Measurements from ENCODE around the gene PPP2R5E.

PPP2R5E gene

DNA sequence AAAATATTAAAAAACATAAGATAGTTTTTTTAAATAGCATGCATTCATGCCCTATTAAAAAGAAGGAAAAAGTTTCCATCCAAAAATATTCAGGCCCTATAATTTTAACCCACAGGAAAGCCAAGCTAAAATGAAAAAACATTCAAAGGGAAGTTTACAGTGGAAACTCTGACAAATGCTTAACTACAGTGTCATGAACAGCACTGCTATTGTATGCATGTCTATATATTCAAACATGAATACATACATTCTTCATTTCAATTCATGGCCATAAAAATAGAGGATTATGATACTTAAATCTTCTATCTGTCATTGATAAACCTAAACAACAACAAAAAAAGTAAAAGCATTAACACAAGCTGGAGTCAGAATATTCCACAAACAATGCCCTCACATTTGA is 67.4 kb downstream of the PPP2R5E start (continued):
- TF ChIP-seq, protein P1, sequence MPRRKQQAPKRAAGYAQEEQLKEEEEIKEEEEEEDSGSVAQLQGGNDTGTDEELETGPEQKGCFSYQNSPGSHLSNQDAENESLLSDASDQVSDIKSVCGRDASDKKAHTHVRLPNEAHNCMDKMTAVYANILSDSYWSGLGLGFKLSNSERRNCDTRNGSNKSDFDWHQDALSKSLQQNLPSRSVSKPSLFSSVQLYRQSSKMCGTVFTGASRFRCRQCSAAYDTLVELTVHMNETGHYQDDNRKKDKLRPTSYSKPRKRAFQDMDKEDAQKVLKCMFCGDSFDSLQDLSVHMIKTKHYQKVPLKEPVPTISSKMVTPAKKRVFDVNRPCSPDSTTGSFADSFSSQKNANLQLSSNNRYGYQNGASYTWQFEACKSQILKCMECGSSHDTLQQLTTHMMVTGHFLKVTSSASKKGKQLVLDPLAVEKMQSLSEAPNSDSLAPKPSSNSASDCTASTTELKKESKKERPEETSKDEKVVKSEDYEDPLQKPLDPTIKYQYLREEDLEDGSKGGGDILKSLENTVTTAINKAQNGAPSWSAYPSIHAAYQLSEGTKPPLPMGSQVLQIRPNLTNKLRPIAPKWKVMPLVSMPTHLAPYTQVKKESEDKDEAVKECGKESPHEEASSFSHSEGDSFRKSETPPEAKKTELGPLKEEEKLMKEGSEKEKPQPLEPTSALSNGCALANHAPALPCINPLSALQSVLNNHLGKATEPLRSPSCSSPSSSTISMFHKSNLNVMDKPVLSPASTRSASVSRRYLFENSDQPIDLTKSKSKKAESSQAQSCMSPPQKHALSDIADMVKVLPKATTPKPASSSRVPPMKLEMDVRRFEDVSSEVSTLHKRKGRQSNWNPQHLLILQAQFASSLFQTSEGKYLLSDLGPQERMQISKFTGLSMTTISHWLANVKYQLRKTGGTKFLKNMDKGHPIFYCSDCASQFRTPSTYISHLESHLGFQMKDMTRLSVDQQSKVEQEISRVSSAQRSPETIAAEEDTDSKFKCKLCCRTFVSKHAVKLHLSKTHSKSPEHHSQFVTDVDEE (CRISPR knock-in tag; IDR thresholded peaks at IDR 0.05), result no peak
- TF ChIP-seq ZFP3 (CRISPR knock-in tag; IDR thresholded peaks at IDR 0.05) (no peak), OSR1 (CRISPR knock-in tag; IDR thresholded peaks at IDR 0.05) (no peak), PPARA (CRISPR knock-in tag; IDR thresholded peaks at IDR 0.05; ENCODE audit: borderline replicate concordance) (no peak), ZNF565 (CRISPR knock-in tag; conservative IDR thresholded peaks at IDR 0.05; ENCODE audit: low read depth) (no peak)
- TF ChIP-seq, protein P2, sequence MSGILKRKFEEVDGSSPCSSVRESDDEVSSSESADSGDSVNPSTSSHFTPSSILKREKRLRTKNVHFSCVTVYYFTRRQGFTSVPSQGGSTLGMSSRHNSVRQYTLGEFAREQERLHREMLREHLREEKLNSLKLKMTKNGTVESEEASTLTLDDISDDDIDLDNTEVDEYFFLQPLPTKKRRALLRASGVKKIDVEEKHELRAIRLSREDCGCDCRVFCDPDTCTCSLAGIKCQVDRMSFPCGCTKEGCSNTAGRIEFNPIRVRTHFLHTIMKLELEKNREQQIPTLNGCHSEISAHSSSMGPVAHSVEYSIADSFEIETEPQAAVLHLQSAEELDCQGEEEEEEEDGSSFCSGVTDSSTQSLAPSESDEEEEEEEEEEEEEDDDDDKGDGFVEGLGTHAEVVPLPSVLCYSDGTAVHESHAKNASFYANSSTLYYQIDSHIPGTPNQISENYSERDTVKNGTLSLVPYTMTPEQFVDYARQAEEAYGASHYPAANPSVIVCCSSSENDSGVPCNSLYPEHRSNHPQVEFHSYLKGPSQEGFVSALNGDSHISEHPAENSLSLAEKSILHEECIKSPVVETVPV (CRISPR knock-in tag; IDR thresholded peaks at IDR 0.05), result no peak

DNA sequence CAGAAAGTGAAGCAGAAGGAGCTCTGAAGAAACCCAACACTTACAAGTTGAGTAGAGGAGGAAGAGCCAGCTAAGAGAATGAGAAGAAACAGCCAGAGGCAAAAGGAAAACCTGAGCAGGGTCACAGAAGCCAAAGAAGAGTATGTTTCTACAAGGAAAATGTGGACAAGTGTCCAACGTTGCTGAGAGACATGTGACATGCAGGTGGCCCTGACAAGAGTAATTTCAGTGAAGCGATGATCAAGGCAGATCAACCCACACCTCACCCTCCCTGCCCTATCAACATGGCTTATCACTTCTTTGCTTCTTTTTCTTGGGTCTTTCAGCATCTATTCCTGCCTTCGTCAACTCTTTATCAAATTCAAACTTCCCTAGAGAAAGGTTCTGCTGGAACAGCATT is 68.3 kb downstream of the PPP2R5E start:
- ATAC-seq, result no peak
- TF ChIP-seq, protein P3, sequence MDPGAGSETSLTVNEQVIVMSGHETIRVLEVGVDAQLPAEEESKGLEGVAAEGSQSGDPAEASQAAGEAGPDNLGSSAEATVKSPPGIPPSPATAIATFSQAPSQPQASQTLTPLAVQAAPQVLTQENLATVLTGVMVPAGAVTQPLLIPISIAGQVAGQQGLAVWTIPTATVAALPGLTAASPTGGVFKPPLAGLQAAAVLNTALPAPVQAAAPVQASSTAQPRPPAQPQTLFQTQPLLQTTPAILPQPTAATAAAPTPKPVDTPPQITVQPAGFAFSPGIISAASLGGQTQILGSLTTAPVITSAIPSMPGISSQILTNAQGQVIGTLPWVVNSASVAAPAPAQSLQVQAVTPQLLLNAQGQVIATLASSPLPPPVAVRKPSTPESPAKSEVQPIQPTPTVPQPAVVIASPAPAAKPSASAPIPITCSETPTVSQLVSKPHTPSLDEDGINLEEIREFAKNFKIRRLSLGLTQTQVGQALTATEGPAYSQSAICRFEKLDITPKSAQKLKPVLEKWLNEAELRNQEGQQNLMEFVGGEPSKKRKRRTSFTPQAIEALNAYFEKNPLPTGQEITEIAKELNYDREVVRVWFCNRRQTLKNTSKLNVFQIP (CRISPR knock-in tag; IDR thresholded peaks at IDR 0.05; ENCODE audit: borderline replicate concordance, low read depth), result no peak
- TF ChIP-seq TOX (CRISPR knock-in tag; IDR thresholded peaks at IDR 0.05; ENCODE audit: borderline replicate concordance), result no peak
- no peak for TF ChIP-seq ZFP30 (CRISPR knock-in tag; IDR thresholded peaks at IDR 0.05)
- no peak for TF ChIP-seq PPARA (CRISPR knock-in tag; IDR thresholded peaks at IDR 0.05; ENCODE audit: borderline replicate concordance)

DNA sequence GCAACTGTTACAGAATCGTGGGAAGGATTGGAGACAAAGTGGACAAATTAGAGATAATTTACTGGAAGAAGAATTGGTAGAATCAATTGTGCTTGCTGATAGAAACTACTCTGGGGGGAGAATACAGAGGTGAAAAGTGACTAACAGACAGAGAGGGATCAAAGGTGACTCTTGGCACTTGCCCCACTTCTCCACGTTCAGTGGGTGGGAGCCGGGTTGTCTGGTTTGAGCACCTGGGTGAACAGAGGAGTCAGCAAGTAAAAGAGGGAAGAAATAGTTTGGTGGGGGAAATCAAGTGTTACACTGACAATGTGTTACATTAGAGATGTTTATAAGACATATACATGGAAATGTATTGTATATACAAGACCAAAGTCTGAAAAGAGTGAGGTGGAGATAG is 69.1 kb downstream of the PPP2R5E start:
- TF ChIP-seq TCF4 (CRISPR knock-in tag; IDR thresholded peaks at IDR 0.05; ENCODE audit: borderline replicate concordance), result no peak
- TF ChIP-seq ZNF8 (CRISPR knock-in tag; IDR thresholded peaks at IDR 0.05), result no peak
- TF ChIP-seq GLIS3 (CRISPR knock-in tag; IDR thresholded peaks at IDR 0.05), result no peak
- TF ChIP-seq, protein P3 (CRISPR knock-in tag; IDR thresholded peaks at IDR 0.05; ENCODE audit: borderline replicate concordance, low read depth), result no peak
- no peak for TF ChIP-seq TOX (CRISPR knock-in tag; IDR thresholded peaks at IDR 0.05; ENCODE audit: borderline replicate concordance)
- TF ChIP-seq BACH2 (CRISPR knock-in tag; IDR thresholded peaks at IDR 0.05; ENCODE audit: borderline replicate concordance), result no peak
- TF ChIP-seq, protein P2 (CRISPR knock-in tag; IDR thresholded peaks at IDR 0.05), result no peak
- TF ChIP-seq ZFP3 (CRISPR knock-in tag; IDR thresholded peaks at IDR 0.05), result no peak
- TF ChIP-seq ZC3H10 (CRISPR knock-in tag; IDR thresholded peaks at IDR 0.05), result no peak
- no peak for TF ChIP-seq ESRRG (CRISPR knock-in tag; IDR thresholded peaks at IDR 0.05)
- TF ChIP-seq CSDC2 (CRISPR knock-in tag; IDR thresholded peaks at IDR 0.05), result no peak
- no peak for TF ChIP-seq ZFP30 (CRISPR knock-in tag; IDR thresholded peaks at IDR 0.05)
- no peak for TF ChIP-seq ARNTL (CRISPR knock-in tag; IDR thresholded peaks at IDR 0.05; ENCODE audit: borderline replicate concordance, low read depth)
- TF ChIP-seq PPARA (CRISPR knock-in tag; IDR thresholded peaks at IDR 0.05; ENCODE audit: borderline replicate concordance), result no peak
- no peak for TF ChIP-seq SNAI2 (CRISPR knock-in tag; IDR thresholded peaks at IDR 0.05)
- TF ChIP-seq ZNF70 (CRISPR knock-in tag; IDR thresholded peaks at IDR 0.05), result no peak
- TF ChIP-seq, protein P4, sequence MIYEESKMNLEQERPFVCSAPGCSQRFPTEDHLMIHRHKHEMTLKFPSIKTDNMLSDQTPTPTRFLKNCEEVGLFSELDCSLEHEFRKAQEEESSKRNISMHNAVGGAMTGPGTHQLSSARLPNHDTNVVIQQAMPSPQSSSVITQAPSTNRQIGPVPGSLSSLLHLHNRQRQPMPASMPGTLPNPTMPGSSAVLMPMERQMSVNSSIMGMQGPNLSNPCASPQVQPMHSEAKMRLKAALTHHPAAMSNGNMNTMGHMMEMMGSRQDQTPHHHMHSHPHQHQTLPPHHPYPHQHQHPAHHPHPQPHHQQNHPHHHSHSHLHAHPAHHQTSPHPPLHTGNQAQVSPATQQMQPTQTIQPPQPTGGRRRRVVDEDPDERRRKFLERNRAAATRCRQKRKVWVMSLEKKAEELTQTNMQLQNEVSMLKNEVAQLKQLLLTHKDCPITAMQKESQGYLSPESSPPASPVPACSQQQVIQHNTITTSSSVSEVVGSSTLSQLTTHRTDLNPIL (CRISPR knock-in tag; IDR thresholded peaks at IDR 0.05; ENCODE audit: low read depth), result no peak
- no peak for TF ChIP-seq ZNF565 (CRISPR knock-in tag; conservative IDR thresholded peaks at IDR 0.05; ENCODE audit: low read depth)
- TF ChIP-seq, protein P5, sequence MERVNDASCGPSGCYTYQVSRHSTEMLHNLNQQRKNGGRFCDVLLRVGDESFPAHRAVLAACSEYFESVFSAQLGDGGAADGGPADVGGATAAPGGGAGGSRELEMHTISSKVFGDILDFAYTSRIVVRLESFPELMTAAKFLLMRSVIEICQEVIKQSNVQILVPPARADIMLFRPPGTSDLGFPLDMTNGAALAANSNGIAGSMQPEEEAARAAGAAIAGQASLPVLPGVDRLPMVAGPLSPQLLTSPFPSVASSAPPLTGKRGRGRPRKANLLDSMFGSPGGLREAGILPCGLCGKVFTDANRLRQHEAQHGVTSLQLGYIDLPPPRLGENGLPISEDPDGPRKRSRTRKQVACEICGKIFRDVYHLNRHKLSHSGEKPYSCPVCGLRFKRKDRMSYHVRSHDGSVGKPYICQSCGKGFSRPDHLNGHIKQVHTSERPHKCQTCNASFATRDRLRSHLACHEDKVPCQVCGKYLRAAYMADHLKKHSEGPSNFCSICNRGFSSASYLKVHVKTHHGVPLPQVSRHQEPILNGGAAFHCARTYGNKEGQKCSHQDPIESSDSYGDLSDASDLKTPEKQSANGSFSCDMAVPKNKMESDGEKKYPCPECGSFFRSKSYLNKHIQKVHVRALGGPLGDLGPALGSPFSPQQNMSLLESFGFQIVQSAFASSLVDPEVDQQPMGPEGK (CRISPR knock-in tag; IDR thresholded peaks at IDR 0.05; ENCODE audit: borderline replicate concordance), result no peak
- no peak for TF ChIP-seq OSR1 (CRISPR knock-in tag; IDR thresholded peaks at IDR 0.05)
- ATAC-seq, result no peak
